H9 (cell line): ENCODE results near the gene TEX28. TPM values are rescaled to one million over a fixed set of nuclear protein-coding genes. Genes with fewer than 3 reads are reported as not detected.

Experiments used
- DNase-seq: peaks from one replicate; pipeline ENCODE4 v3.0.0-alpha.2; 2017
- H2AFZ ChIP-seq: one replicate; pipeline ENCODE4 v1.6.1; 2013; ENCODE audit warnings: mild to moderate bottlenecking, low read length, control low read depth, moderate library complexity
- H2AK5ac ChIP-seq: 2 replicates; pipeline ENCODE4 v1.6.1; 2013; ENCODE audit warnings: low read length, control low read depth, mixed read lengths; ENCODE audit not compliant: insufficient read length
- H2BK120ac ChIP-seq: one replicate; pipeline ENCODE4 v1.6.1; 2013; ENCODE audit warnings: low read depth, mild to moderate bottlenecking, low read length, control low read depth, inconsistent platforms; ENCODE audit not compliant: poor library complexity, severe bottlenecking
- H2BK12ac ChIP-seq: 2 replicates; pipeline ENCODE4 v1.6.1; 2013; ENCODE audit warnings: low read length, control low read depth, mixed read lengths, low read depth; ENCODE audit not compliant: insufficient read length
- H2BK15ac ChIP-seq: 2 replicates; pipeline ENCODE4 v1.6.1; 2013; ENCODE audit warnings: low read depth, low read length, control low read depth
- H2BK20ac ChIP-seq: one replicate; pipeline ENCODE4 v1.6.1; 2013; ENCODE audit warnings: low read depth, mild to moderate bottlenecking, low read length, control low read depth, inconsistent platforms; ENCODE audit not compliant: poor library complexity, severe bottlenecking
- H2BK5ac ChIP-seq: 2 replicates; pipeline ENCODE4 v1.6.1; 2013; ENCODE audit warnings: low read length, control low read depth, mixed read lengths; ENCODE audit not compliant: insufficient read length
- H3K14ac ChIP-seq: 2 replicates; pipeline ENCODE4 v1.6.1; 2013; ENCODE audit warnings: low read length, control low read depth; ENCODE audit not compliant: insufficient read depth
- H3K18ac ChIP-seq: 2 replicates; pipeline ENCODE4 v1.6.1; 2013; ENCODE audit warnings: low read depth, mild to moderate bottlenecking, mixed read lengths, low read length, control low read depth; ENCODE audit not compliant: insufficient read length
- H3K23ac ChIP-seq: 2 replicates; pipeline ENCODE4 v1.6.1; 2013; ENCODE audit warnings: low read length, control low read depth, mixed read lengths, low read depth; ENCODE audit not compliant: insufficient read length
- H3K23me2 ChIP-seq: 2 replicates; pipeline ENCODE4 v1.6.1; 2013; ENCODE audit warnings: low read depth, mild to moderate bottlenecking, mixed read lengths, low read length, control low read depth; ENCODE audit not compliant: insufficient read length, poor library complexity, severe bottlenecking
- H3K27ac ChIP-seq: 2 replicates; pipeline ENCODE4 v1.5.1; 2013; ENCODE audit warnings: low read length, control low read depth, mixed read lengths, low read depth; ENCODE audit not compliant: insufficient read length
- H3K27me3 ChIP-seq: 2 replicates; pipeline ENCODE4 v1.6.1; 2013; ENCODE audit warnings: low read length, control low read depth, inconsistent platforms; ENCODE audit not compliant: insufficient read depth
- H3K4ac ChIP-seq: 2 replicates; pipeline ENCODE4 v1.6.1; 2013; ENCODE audit warnings: low read depth, mild to moderate bottlenecking, control low read depth, inconsistent platforms, low read length, moderate library complexity
- H3K4me1 ChIP-seq: 2 replicates; pipeline ENCODE4 v1.6.1; 2013; ENCODE audit warnings: low read length, control low read depth, inconsistent platforms; ENCODE audit not compliant: insufficient read depth
- H3K4me2 ChIP-seq: 2 replicates; pipeline ENCODE4 v1.6.1; 2013; ENCODE audit warnings: low read length, control low read depth, mixed read lengths; ENCODE audit not compliant: insufficient read length, insufficient read depth
- H3K56ac ChIP-seq: 2 replicates; pipeline ENCODE4 v1.6.1; 2013; ENCODE audit warnings: low read depth, mild to moderate bottlenecking, mixed read lengths, low read length, control low read depth; ENCODE audit not compliant: insufficient read length
- H3K79me1 ChIP-seq: 2 replicates; pipeline ENCODE4 v1.6.1; 2013; ENCODE audit warnings: low read depth, mild to moderate bottlenecking, moderate library complexity, low read length, control low read depth, inconsistent platforms; ENCODE audit not compliant: insufficient read depth, poor library complexity, severe bottlenecking
- H3K79me2 ChIP-seq: 2 replicates; pipeline ENCODE4 v1.6.1; 2013; ENCODE audit warnings: low read length, control low read depth, inconsistent platforms; ENCODE audit not compliant: insufficient read depth
- H3K9ac ChIP-seq: 2 replicates; pipeline ENCODE4 v1.6.1; 2013; ENCODE audit warnings: low read length, control low read depth, mixed read lengths; ENCODE audit not compliant: insufficient read length; ENCODE audit errors: extremely low read depth
- H3K9me3 ChIP-seq: one replicate; pipeline ENCODE4 v1.6.1; 2013; ENCODE audit warnings: low read depth, low read length, inconsistent platforms; ENCODE audit not compliant: control insufficient read depth
- H3T11ph ChIP-seq: one replicate; pipeline ENCODE4 v1.6.1; 2013; ENCODE audit warnings: mild to moderate bottlenecking, low read length, control low read depth, inconsistent platforms
- H4K20me1 ChIP-seq: one replicate; pipeline ENCODE4 v1.6.1; 2013; ENCODE audit not compliant: control insufficient read depth, insufficient read length, insufficient read depth
- H4K5ac ChIP-seq: 2 replicates; pipeline ENCODE4 v1.6.1; 2013; ENCODE audit warnings: low read depth, mild to moderate bottlenecking, mixed read lengths, low read length, control low read depth; ENCODE audit not compliant: insufficient read length
- H4K8ac ChIP-seq: replicated peaks from 2 replicates; pipeline ENCODE4 v1.6.1; 2013; ENCODE audit warnings: low read length, control low read depth, mixed read lengths, low read depth; ENCODE audit not compliant: insufficient read length
- H4K91ac ChIP-seq: 2 replicates; pipeline ENCODE4 v1.6.1; 2013; ENCODE audit warnings: low read depth, mild to moderate bottlenecking, moderate library complexity, mixed read lengths, low read length, control low read depth; ENCODE audit not compliant: insufficient read length
- H3K27ac Mint-ChIP-seq, 3 experiments: 2 replicates in 2 of 3; 3 replicates in 1 of 3; pipeline ENCODE4 v1.8.0; 2020 to 2021; ENCODE audit warnings: mixed read lengths in 3 of 3, mild to moderate bottlenecking in 1 of 3, moderate library complexity in 1 of 3
- H3K27me3 Mint-ChIP-seq: 2 replicates; pipeline ENCODE4 v1.8.0; 2021; ENCODE audit warnings: low read depth, mild to moderate bottlenecking, moderate library complexity, mixed read lengths
- H3K36me3 Mint-ChIP-seq, 3 experiments: 2 replicates in 2 of 3; 3 replicates in 1 of 3; pipeline ENCODE4 v1.8.0; 2020 to 2021; ENCODE audit warnings: low read depth in 3 of 3, mixed read lengths in 3 of 3; ENCODE audit not compliant: insufficient read depth in 1 of 3
- H3K4me1 Mint-ChIP-seq, 2 experiments: 2 replicates each; pipeline ENCODE4 v1.8.0; 2020; ENCODE audit warnings: mixed read lengths in 2 of 2
- H3K4me3 Mint-ChIP-seq, 2 experiments: 2 replicates in 1 of 2; 3 replicates in 1 of 2; pipeline ENCODE4 v1.8.0; 2020 to 2021; ENCODE audit warnings: mild to moderate bottlenecking in 2 of 2, mixed read lengths in 2 of 2, moderate library complexity in 1 of 2
- H3K9me3 Mint-ChIP-seq, 2 experiments: 2 replicates in 1 of 2; 3 replicates in 1 of 2; pipeline ENCODE4 v1.8.0; 2020; ENCODE audit warnings: mild to moderate bottlenecking in 2 of 2, mixed read lengths in 2 of 2, moderate library complexity in 1 of 2
- CTCF ChIP-seq: fragments of 200-600 bp; sonication (generic); conservative IDR thresholded peaks from 3 replicates; pipeline ENCODE4 v1.8.0; 2021; ENCODE audit warnings: antibody characterized with exemption, mild to moderate bottlenecking
- WGBS: extraction: QIAGEN DNeasy Blood & Tissue Kit; methylation state at CpG from one replicate; pipeline ENCODE4 v1.1.7; 2013; ENCODE audit warnings: missing lambda C conversion rate, low lambda C conversion rate, mixed read lengths; ENCODE audit not compliant: insufficient read length; ENCODE audit errors: extremely low coverage; 5-methylcytosine and 5-hydroxymethylcytosine counted together
- total RNA-seq: library from RNA; stranded (reverse); gene quantifications from 2 replicates; pipeline ENCODE4 v1.2.1, GENCODE V29; 2021

TEX28 gene
- total RNA-seq, 1 experiment from 2014 or later = not detected

GRCh38 chrX:154298312-154298711 is 3.4 kb upstream of the TEX28 start:
- no peak overlapping the region for H2AFZ ChIP-seq
- Mint-ChIP-seq H3K4me1 (0 out of 4 replicates have a peak, but pooled peaks cover 0 to 2% of the 10 kb centered on the region in 2 experiments), H3K27ac (no peak overlapping the region), H3K36me3 (peaks cover 4 to 7% (median 5%) of the 10 kb centered on the region in 3 experiments; a peak in 6 of 7 replicates), H3K9me3 (peaks cover 55 to 71% of the 10 kb centered on the region in 2 experiments), H3K27me3 (no peaks in the 10 kb centered on the region; the same call in none of the 2 replicates), H3K4me3 (no peak overlapping the region)
- no peak overlapping the region for H2BK5ac ChIP-seq
- H3K14ac ChIP-seq = no peak overlapping the region
- no peak overlapping the region for H2BK15ac ChIP-seq
- no peak overlapping the region for H2BK120ac ChIP-seq
- no peak overlapping the region for H3K4ac ChIP-seq
- no peak overlapping the region for H4K5ac ChIP-seq
- no CpG with 5 or more reads among the region's 7 CpGs for WGBS
- no peak overlapping the region for H3K27ac ChIP-seq
- H3K79me1 ChIP-seq = no peaks in the 10 kb centered on the region
- no peak overlapping the region for H3K56ac ChIP-seq
- no peak for TF ChIP-seq CTCF
- H2BK12ac ChIP-seq = no peak overlapping the region
- no peak overlapping the region for H3K4me2 ChIP-seq
- H4K91ac ChIP-seq = no peak overlapping the region
- no peak overlapping the region for H3K18ac ChIP-seq
- no peaks in the 10 kb centered on the region for H3K23me2 ChIP-seq
- no peaks in the 10 kb centered on the region for H3K27me3 ChIP-seq
- no peaks in the 10 kb centered on the region for H3K4me1 ChIP-seq
- H3K23ac ChIP-seq = no peak overlapping the region
- no peak overlapping the region for H4K8ac ChIP-seq
- no peak overlapping the region for H2BK20ac ChIP-seq
- DNase-seq = no peak
- H3K79me2 ChIP-seq = no peaks in the 10 kb centered on the region
- H3K9ac ChIP-seq = no peak overlapping the region
- H2AK5ac ChIP-seq = no peak overlapping the region
- no peaks in the 10 kb centered on the region for H4K20me1 ChIP-seq
- H3T11ph ChIP-seq = no peak overlapping the region
- H3K9me3 ChIP-seq = peaks cover 11% of the 10 kb centered on the region
